GM19025 (cell line): ENCODE measurements around the gene DCUN1D3.
"Not testable (repeated sequence)": the region's sequence is repeated elsewhere in the genome, so short reads cannot be mapped to it uniquely, and the experiment has no call there.

Experiments
- ATAC-seq: cut with Tn5 transposase; IDR thresholded peaks from one replicate; pipeline ENCODE4 v1.9.1; 2021; ENCODE audit warnings: mild to moderate bottlenecking, low read depth, moderate library complexity; ENCODE audit not compliant: unreplicated experiment

DCUN1D3 gene, protein sequence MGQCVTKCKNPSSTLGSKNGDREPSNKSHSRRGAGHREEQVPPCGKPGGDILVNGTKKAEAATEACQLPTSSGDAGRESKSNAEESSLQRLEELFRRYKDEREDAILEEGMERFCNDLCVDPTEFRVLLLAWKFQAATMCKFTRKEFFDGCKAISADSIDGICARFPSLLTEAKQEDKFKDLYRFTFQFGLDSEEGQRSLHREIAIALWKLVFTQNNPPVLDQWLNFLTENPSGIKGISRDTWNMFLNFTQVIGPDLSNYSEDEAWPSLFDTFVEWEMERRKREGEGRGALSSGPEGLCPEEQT

DNA sequence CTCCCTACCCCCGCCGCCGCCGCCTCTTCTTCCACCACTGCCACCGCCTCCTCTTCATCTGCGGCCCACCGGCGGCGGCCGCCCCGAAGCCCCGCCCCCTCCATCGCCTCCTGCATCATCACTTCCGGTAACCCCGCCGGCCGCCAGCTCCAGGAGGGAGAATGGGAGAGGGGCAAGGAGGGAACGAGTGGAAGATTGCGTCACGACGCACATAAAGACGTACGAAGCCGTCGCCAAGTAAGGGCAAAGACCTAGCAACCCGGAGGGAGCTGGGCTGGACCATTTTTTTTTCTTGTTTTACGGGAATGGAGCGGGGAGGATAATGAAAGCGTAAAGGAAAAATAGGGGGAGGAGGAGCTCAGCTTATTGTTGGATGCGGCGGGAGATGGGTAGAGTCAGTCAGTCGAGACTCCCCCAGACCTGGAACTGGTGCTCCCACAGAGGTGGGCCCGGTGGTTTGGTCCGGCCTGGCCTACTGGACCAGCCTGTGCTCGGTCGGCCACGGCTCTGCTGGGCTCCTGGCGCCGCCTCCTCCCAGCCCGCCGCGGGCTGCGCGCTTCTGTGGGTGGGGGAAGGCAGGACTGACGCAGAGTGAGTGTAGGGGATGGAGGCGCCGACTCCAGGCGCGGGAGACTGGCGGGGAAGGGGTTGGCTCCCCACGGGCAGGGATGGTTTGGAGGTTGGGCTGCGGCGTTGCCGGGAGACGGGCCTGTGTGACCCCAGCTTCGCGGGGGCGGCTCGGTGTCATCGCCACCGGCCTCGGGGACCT is at the start of gene DCUN1D3, which contains the start of gene LYRM1:
DCUN1D3 (minus strand) TSS at position 60 of the 769 bp plus-strand sequence. CDS start 37,820 bp downstream, outside the sequence.
LYRM1 (plus strand) TSS at position 473 of the 769 bp plus-strand sequence. CDS start 14,785 bp downstream, outside the sequence.
- ATAC-seq, result peak; percentile 70

DNA sequence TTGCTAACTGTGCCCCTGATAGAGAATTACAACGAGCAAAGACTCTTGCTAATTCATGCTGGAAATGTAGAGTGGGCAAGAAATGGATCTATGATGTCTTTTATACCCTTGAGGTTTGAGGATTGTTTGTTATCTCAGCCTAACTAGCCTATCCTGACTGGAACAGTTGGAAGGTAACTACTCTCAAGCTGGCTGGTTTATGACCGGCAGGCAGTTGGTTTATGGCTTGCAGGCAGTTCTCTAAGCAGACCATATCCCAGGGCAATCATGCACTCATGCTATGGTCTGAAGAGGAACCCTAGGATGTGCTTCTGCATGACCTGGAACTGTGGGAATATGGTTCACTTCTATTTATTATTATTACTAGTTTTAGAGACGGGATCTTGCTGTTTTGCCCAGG is 49.5 kb upstream of the DCUN1D3 start:
- no peak for ATAC-seq

DNA sequence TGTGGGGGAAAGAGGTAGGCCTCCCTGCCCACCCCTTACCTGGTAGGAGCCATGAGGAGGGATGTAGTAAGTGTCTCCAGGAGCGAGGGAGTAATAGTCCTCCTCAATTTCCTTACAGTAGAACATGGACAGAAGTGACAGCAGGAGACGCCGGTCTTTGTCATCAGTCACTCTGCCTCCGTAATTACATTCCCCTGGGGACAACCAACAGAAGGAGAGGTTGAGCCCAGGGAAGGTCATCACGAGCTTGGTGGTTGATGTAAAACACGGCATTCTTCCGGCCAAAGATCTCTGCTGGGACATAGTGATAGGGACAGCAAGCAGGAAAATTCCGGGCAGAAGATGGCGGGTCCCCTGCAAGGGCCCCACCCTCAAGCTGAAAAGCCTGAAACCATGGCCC is 48.3 kb upstream of the DCUN1D3 start:
- ATAC-seq, result no peak

DNA sequence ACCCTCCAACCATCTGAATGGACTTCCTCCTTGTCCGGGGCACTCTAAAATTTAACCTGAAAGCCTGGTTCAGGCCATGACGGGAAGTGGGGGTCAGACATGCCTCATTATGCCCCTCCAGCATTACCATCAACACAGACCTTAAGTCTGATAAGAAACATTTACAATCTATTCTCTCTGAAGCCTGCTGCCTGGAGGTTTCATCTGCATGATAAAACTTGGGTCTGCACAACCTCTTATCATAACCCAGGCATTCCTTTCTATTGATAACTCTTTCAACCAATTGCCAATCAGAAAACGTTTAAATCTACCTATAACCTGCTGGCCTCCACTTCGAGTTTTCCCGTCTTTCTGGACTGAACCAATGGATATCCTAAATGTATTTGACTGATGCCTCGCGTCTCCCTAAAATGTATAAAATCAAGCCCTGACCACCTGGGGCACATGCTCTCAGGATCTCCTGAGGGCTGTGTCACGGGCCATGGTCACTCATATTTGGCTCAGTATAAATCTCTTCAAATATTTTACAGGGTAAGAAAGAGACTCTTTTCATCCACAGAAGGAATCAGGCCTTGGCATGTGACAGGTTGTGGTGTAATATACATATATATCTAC is 46.0 kb upstream of the DCUN1D3 start:
- ATAC-seq, result no peak

DNA sequence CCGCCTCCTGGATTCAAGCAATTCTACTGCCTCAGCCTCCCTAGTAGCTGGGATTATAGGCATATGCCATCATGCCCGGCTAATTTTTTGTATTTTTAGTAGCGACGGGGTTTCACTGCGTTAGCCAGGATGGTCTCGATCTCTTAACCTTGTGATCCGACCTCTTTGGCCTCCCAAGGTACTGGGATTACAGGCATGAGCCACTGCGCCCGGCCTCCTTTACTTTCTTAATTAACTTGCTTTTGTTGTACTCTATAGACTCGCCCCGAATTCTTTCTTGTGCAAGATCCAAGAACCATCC is 45.4 kb upstream of the DCUN1D3 start:
- not testable (repeated sequence) for ATAC-seq

DNA sequence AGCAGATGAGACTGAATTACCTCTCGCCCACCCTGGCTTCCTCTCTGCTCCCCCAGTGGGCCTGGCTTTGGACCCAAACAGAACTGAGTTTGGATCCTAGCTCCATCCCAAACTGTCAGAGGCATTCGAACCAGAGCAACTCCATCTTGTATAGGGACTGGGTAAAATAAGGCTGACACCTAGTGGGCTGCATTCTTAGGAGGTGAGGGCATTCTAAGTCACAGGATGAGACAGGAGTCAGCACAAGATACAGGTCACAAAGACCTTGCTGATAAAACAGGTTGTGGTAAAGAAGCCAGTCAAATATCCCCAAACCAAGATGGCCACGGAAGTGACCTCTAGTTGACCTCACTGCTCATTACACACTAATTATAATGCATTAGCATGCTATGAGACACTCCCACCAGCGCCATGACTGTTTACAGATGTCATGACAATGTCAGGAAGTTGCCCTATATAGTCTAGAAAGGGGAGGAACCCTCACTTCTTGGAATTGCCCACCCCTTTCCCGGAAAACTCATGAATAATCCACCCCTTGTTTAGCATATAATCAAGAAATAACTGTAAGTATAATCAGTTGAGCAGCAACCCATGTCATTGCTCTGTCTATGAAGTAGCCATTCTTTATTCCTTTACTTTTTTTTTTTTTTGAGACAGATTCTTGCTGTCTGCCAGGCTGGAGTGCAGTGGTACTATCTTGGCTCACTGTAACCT is 44.9 kb upstream of the DCUN1D3 start:
- ATAC-seq, result no peak

DNA sequence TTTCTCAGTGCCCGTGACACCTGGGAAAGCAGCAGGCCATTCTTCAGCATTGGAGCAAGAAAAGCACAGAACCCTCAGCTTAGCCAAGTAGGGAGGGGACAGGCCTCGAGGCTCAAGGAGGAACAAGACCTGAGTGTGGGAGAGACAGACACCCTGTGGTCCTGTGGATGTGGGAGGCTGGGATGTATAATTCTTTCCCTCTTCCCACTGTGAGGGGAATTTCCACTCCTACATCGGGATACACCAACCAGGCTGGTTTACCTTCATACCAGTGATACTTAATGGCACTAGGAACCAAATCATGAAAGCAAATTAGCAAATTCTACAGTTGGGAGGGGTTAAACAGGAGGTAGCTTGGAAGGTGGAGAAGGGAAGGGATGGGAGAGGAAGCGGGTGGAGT is 42.1 kb upstream of the DCUN1D3 start:
- no peak for ATAC-seq

DNA sequence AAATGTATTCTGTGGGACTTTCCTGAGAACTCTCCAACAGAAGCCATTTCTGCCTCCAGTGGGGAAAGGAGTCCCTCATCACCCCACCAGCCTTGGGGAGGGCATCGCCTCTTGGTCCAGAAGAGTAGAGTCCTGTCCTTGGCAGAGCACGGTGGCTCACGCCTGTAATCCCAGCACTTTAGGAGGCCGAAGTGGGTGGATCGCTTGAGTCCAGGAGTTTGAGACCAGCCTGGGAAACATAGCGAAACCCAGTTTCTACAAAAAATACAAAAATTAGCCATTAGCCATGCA is 41.4 kb upstream of the DCUN1D3 start:
- ATAC-seq, result no peak

DNA sequence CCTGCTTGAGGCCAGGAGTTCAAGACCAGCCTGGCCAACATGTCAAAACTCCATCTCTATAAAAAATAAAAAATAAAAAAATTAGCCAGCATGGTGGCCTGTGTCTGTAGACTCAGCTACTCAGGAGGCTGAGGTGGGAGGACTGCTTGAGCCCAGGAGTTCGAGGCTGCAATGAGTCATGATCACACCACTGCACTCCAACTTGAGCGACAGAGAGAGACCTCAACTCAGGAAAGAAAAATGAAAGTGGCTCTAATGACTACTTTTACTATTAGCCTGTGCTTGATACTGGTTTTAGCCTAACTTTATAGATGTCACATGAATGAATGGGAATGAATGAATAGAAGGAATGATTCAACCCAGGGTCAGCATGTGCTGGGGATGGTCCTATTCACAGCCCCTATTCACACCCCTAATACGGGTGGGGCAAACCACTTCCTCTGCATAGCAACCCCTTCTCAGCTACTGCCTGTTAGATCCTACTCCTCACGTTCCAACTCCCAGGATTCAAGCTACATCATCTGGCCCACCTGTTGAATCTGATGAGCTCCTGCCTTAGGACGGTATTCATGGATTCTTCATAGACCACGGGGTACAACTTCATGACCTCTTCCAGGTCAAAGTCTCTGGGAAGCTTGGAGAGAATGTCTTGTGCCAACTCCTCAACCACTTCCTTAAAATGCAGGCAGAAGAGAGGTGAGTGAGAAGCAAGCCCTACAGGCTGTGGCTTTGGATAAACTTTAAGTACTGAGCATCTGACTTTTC is 40.9 kb upstream of the DCUN1D3 start:
- ATAC-seq, result no peak

DNA sequence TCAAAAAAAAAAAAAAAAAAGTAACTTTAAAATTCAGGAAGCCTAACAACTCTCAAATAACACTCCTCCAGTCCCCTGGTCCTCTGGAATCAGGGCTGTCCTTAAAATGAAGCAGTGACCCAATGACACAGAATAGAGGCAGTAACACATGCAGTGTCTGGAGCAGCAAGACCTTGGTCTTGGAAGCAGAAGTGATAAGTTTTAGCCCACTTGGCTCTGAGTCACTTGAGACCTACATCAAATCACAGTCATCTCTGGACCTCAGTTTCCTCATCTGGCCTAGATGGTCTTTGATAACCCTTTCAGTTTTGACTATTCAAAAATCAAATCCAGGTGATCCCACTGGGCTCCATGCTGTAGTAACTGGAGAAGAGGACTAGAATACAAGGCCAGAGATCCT is 39.5 kb upstream of the DCUN1D3 start:
- ATAC-seq, result no peak

DNA sequence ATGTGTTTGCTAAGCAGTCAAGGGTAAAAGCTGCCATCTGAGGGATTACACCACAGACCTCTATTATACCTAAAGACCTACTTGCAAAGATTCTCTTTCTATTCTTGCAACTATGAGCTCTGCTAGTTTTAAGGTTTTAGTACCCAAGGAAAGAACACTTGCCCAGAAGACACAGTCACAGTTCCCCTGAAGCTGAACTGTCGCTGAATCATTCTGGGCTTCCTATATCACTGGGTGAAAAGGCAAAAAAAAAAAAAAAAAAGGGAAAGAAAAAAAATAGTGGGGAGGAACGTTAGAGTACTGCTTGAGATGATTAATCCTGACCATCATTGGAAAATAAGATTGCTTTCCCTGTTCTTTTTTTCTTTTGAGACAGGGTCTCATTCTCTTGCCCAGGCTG is 38.3 kb upstream of the DCUN1D3 start:
- ATAC-seq, result no peak

DNA sequence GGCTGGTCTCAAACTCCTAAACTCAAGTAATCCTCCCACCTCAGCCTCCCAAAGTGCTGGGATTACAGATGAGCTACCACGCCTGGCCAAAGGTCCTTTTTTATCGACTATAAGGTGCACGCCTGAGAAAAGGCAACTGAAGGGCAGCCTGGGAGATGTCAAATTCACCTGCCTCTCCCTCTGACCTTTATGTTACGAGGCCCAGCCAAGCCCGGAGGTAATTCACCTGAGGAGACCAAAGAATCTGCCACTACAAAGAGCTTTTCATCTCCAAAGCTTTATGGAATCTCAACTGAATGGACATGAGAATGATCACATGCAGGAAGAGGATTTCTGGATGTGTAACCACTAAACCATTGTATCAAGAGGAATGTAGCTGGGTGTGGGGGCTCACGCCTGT is 37.6 kb upstream of the DCUN1D3 start:
- ATAC-seq, result no peak

DNA sequence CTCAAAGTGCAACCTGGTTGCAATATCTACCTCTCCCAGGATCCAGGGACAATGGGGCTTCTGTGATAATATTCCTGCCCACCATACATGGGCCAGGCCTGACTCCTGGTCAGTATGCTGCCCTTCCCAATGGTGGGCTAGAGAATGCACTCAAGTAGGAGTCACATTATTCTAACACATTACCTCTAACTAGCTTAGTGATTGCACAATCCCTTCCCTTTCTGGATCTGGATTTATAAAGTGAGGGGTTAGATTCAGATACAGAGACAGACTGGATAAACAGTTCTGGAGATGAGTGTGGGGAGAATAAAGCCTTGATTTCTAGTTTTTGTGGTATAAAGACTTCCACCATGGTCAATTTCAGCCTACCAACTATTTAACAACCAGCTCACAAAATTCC is 33.4 kb upstream of the DCUN1D3 start:
- no peak for ATAC-seq

DNA sequence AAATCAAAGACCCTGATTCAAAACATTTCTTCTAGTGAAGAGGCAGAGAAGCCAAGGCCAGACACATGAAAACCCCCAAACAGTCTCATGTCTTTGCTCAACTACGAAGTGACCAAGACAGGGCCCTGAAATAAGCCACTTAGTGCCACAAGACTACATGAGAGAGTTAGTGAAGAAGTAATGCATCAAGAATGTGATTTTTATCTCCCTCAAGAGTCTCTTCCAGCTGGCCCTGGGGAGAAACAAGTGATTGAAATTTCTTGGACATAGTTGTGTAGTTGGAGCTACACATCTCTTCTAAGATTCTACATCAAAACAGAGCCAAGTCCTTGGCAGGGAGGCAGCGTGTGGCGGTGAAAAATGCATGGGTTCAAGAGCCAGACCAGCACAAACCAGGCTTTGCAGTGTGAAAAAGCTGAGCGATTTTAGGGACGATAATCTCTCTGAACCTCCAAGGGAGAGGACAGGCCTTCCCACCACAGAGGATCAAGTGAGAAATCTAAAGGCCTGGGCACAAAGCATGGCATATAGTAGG is 31.0 kb upstream of the DCUN1D3 start:
- ATAC-seq, result no peak

DNA sequence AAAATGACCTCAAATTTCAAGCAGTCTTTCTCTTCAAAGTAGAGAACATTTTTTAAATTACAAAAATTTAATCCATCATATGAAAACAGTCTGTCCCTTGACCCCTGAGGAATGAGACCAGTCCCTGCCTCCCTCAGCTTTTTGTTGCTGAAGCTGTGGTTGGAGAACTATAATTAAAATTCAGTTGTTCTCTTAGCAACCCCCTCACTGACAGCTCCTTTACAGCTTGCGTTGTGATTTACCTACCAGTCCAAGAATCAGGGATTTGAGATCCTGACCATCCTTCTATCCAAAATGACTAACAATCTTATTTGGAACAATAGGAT is 30.2 kb upstream of the DCUN1D3 start:
- ATAC-seq, result no peak

DNA sequence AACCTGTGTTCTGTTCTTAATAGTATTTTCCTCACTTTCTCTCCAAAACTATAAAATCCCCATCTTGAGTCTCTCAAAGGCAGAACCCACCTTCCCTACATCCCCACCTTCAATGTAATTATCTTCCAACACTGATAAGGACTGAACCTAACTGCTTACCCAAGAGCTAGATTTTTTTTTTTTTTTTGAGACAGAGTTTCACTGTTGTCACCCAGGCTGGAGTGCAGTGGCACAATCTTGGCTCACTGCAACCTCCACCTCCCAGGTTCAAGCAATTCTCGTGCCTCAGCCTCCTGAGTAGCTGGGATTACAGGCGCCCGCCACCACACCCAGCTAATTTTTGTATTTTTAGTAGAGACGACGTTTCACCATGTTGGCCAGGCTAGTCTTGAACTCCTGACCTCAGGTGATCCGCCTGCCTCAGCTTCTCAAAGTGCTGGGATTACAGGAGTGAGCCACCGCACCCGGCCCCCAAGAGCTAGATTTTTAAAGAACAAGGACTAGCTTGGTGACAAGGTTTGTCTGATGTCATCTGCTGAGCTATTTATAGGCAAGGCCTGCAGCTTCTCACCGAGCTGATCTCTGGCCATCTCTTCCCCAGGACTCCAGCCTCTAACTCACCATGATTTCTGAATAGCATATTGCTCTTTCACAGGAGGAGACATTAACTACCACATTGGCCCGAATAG is 29.7 kb upstream of the DCUN1D3 start:
- not testable (repeated sequence) for ATAC-seq

DNA sequence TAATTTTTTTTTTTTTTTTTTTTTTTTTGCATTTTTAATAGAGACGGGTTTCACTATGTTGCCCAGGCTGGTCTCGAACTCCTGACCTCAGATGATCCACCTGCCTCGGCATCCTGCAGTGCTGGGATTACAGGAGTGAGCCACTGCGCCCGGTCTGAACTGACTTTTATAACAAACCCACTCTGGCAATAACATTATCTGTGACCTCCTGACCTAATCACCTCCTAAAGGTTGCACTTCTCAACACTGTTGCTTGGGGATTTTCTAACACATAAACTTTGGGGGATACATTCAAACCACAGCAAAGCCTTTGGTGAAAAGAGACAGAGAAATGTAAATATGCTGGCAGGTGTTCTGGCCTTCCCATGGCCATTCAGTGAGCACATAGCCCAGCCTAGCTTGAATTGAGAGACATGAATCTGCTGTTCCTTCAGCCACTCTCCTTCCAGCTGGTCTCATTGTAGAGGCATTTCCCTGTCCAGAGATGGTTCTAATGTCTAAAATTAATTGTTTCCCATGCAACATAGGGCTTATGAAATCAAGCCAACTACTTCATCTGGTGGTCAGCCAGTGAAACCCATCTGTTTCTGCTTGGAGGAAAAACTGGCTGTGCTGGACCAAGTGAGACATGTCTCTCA is 28.7 kb upstream of the DCUN1D3 start:
- ATAC-seq, result peak; percentile 46

DNA sequence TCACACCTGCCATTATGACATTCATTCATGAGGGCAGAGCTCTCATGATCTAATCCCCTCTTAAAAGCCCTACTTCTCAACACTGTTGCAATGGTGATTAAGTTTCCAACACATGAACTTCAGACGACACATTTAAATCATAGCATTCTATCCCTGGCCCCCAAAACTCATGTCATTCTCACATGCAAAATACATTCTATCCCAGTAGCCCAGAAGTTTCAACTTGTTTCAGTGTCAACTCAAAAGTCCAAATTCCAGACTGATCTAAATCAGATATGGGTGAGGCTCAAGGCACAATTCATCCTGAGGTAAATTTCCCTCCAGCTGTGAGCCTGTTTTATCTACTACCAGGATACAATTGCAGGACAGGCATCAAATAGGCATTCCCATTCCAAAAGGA is 25.6 kb upstream of the DCUN1D3 start:
- ATAC-seq, result no peak

DNA sequence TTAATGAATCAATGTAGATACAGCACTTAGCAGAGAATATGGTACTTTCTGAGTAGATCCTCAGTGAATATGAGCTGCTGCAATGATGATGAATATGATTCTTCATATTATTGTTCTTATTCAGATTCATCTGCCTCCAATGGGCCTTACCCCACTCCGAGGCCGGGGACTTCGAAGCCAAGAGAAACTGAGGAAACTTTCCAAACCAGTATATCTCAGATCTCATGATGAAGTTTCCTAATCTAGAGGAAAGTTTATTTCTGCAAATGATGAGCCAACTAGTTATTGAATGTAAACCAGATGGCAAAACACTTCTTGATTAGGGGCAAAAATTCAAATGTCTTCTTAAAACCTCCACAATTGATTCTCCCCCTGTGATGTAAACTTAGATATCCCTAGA is 23.7 kb upstream of the DCUN1D3 start:
- no peak for ATAC-seq
